ENCODE data around the gene RAD54L.
"Not testable (repeated sequence)": the region's sequence is repeated elsewhere in the genome, so short reads cannot be mapped to it uniquely, and the experiment has no call there.

The RAD54L gene

DNA sequence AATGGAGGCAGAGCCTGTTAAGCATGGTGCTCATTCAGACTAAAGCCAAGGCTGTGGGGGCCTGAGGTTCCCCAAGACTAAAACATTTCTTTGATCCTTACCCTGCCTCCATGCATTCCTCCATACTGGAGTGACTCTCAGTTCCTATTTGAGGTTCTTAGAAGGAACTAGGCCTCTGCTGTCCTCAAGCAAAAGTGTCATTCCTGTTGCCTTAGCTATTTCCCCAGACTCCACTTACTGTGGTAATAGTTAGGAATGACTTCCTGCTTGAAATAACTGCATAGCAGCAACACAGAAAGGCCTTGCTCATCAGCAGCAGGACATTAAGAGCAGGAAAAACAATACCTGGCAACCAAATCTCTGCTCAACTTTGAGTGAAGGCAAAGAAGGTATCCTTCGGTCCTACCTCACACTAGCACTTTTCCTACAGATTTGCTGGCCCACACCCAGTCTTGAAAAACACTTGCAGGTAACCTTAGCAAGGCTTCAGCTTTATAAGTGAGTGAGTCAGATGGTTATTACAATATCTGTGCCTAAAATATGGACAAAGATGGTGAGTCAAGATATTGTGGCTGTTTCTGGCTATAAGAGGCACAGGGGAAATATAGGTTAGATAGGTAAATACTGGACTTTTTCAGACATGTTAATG, 41.0 kb downstream of the RAD54L start:
- no peak for DNase-seq

DNA sequence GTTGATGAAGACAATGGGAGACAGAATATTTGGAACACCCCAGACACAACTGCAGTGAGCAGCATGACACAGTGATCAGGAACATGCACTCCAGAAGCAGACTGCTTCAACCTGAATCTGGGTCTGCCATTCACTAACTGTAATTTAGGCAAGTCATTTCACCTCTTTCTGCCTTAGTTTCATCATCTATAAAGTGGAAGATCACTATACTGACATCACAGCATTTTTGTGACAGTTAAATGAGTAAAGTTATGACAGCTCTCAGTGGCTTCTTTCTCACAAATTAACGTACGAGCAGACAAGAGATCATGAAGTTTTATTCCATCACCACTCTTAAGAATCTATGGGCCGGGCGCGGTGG, 41.6 kb downstream of the RAD54L start:
- DNase-seq, result no peak

DNA sequence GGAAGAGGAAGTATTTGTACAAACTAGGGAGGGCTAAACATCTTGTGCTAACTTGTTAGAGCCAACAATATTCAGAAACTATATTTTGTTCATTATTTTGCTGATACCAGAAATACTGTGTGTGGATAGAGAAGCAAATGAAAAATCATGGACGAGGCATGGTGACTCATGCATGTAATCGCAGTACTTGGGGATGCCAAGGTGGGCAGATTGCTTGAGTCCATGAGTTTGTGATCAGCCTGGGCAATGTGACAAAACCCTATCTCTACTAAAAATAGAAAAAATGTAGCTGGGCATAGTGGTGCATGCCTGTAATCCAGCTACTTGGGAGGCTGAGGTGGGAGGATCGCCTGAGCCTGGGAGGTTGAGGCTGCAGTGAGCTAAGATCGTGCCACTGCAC, 42.4 kb downstream of the RAD54L start:
- DNase-seq, result no peak

DNA sequence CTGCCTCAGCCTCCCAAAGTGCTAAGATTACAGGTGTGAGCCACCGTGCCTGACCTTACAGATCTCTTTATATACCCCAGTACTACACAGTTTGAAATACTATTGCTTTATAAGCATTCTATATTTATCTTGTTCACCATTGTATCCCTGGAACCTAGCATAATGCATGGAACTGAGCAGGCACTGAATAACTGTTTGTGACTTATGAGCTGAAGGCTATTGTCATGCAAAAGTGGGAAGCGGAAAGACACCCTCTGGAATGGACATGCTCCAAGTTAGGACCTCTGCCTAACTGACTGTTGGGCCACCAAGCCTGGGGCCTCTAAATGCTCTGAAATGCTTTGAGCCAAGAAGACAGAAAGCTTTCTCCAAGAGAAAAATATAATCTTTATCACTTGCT, 47.7 kb downstream of the RAD54L start:
- no peak for DNase-seq

DNA sequence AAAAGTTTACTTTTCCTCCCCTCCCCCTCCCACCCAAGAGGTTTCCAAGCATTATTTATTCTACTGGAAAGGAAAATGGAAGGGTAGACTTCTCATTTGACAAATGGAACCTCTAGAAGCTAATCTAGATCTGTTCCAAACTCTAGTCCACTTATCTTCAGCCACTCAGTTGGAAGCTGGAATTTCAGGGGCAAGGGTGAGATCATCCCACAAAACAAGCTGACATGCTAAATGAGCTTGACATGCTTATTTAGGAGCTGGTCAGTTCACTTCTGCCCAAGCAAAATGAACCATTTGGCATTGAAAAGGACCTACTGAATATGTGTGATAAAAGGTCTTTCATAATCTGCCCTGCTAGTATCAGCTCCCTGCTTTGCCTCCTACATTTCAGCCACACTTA, 50.8 kb downstream of the RAD54L start:
- no peak for DNase-seq

DNA sequence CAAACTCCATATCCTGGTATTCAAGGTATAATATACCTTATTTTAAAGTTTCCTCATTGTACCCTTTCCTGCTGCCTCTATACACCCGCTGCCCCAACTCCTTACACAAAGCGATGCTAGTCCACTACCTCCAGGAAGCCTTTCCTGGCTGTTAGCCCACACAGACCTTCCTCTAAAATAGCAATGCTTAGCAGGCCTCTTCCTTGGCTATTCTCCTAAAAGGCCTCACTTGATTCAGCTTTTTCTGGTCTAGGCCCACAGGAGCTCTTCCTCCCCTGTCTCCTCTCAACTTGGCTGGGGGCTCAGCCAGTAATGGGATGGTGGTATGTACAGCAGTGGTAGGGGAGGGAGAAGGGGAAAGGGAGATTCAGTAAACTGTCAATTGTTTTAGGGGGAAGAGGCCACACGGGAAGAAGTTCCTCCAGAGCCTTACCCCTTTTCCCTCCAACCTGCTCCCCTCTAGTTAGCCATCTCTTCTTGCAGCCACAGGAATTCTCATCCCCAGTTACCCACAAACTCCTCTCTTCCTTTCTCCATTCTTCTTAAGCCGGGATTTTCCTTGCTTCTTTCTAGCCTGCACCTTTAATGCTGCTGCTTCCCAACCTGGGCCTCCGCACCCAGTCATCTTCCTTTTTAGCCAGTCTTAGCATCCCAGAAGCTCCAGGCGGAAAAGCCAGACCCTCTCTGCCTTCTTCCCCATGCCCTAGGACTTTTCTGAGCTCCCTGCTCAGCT, 53.3 kb downstream of the RAD54L start:
- no peak for DNase-seq

DNA sequence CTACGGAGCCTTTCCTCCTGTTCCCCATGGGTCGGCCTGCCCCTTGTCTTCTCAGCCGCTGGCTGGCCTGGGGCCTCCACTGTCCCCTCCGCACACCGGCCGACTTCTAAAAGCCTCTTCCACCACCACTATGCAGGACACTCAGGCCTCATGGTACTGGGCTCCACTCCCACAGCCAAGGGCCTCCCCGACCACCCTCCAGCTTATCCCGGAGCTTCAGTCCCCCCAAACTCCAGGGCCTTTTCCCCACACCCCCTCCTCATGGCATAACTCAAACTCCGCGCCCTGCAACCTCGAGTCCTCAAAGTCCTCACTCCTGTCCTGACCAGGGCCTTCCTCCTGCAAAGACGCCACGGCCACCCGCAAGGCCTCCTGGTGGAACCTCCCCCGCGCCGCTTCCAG, 53.8 kb downstream of the RAD54L start:
- no peak for DNase-seq

DNA sequence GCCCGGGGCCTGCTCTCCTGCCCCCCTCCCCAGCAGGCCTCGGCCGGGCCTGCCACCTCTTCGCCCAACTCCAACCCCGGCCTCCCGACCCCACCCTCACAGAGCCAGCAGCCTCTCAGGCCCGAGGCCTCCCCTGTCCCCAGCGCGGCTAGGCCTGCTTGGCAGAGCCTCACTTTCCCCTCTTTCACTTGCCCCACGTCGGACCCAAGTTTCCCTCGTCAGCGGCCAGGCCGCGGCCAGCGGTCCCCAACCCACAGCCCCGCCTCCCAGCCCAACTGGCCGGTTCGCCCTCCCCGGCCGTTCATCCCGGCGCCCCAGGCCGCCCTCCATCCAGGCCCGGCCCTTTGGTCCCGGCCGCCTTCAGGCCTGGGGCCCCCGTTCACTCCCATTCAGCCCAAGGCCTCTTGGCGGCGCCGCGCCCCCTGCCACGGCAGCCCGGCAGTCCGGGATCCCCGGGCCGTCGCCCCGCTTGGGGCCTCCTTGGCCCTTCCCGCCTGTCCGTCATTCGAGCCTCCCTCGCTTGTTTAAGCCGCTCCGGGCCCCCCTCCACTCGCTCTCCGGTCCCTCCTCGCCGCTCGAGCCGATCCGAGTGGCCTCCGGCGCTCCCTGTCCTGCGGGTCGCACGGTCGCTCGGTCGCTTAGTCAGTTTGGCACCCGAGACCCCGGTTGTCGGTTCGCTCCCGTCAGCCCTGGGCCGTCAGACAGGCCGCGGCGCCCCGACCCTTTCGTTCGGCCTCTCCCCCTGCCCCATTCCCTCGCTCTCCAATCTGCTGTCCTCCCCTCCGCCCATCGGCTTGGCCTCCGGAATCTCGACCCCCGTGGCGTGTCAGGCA, 54.5 kb downstream of the RAD54L start:
- no peak for DNase-seq

DNA sequence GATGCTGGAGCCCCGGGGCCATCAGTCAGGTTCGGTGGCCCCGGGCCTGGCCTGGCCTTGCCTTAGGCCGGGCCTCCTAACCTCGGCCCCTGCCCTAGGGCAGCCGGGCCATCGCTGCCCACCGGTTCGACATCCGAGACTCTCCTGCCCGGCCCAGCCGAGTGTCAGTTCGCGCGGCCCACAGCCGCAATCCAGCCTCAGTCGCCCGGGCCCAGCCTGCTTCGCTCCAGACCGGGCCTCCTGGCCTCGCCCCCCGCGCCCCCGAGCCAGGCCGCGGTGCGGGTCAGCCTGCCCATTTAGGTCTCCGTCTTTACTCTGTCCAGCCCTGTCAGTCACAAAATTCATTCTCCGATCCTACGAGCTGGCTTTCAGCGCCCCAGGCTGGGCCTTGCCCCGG, 55.1 kb downstream of the RAD54L start:
- DNase-seq, result no peak

DNA sequence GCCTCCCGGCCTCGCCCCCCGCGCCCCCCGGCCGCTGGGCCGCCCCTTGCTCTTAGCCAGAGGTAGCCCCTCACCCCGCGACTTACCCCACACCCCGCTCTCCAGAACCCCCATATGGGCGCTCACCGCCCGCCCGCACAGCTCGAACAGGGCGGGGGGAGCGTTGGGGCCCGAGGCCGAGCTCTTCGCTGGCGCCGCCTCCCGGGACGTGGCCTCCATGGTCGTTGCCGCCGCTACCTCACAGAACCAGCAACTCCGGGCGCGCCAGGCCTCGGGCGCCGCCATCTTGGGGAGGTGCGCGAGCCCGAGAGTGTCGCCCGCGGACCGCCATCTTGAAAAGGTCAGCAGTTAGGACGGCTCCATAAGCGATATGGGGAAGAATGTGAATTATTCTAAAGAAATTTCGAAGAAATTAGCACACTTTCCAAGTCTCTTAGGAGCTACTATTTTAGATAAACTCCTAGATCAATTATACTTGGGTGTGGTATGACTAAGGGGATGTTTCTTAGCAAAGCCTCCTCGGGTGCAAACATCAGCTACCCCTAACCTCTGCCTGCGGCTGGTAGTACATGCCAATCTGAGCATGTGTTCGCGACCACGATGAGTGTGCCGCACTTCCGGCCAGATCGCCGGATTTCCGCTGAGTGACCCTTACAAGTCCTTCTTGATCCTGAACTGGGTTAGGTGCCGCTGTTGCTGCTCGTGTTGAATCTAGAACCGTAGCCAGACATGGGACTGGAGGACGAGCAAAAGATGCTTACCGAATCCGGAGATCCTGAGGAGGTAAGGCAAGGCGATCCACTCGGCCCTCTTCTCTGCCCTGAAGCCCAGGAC, 55.7 kb downstream of the RAD54L start, which contains the start of the genes LRRC41 and UQCRH:
LRRC41 (minus strand) TSS at position 579 of the 834 bp plus-strand sequence; CDS start at position 285, 294 bp downstream.
UQCRH (plus strand) TSS at position 661 of the 834 bp plus-strand sequence; CDS start at position 730, 69 bp downstream.
- peak; percentile 99 for DNase-seq

DNA sequence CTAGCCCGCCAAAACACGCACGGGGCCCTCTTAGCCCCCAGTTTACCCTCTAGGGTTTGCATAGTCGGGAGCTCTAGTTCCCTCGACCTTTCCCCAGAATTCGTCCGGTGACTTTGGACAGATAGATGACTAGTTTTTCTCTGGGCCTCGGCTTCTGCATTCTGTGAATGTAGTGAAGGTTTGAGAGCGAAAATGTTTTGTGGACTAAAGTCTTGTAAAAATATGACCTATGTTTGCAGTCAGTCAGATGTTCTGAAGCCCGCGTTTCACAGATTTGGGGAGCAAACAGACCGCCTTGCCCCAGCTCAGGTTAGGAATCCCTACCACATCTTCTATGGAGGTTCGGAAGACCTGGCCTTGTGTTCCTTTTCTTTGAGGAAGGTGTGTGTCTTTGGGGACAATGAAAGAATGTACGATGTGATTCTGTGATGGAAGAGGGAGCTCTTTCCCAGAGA, 56.3 kb downstream of the RAD54L start:
- DNase-seq, result no peak

DNA sequence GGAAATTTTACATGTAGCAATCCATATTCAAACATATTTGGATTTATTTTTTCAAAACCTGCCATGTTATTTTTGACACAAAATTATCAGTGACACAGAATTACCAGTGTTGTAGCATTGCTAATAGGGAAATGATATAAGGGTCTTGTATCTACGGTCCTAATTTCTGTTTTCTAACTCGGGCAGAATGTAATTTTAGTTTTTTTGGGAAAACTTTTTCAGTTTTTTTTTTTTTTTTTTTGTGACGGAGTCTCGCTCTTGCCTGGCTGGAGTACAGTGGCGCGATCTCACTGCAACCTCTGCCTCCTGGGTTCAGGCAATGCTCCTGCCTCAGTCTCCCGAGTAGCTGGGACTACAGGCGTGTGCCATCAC, 58.6 kb downstream of the RAD54L start:
- no peak for DNase-seq

DNA sequence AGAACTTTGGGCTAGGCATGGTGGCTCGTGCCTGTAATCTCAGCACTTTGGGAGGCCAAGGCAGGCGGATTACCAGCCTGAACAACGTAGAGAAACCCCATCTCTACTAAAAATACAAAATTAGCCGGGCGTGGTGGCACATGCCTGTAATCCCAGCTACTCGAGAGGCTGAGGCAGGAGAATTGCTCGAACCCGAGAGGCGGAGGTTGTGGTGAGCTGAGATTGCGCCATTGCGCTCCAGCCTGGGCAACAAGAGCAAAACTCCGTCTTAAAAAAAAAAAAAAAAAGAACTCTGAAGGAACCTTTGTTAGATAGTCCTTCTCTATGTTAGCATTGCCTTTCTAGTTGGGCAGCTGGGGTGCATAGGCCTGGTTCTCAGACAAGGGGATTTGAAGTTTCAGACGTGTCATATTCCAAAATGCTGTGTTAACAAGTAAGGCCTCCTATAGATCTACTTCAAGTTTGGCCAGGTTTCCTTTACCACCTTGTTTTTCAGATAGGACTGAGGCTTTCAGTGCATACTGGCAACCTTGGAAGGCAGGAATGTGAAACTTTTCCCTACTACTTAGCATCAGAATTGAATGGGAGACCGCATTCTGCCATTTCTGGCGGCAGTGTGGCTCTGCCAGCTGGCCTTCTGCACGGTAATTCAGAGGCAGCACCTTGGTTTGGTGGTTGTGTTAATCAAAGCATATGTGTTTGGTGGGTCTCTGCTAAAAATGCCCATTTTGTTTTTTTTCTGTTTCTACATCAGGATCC, 62.0 kb downstream of the RAD54L start:
- no peak for DNase-seq

DNA sequence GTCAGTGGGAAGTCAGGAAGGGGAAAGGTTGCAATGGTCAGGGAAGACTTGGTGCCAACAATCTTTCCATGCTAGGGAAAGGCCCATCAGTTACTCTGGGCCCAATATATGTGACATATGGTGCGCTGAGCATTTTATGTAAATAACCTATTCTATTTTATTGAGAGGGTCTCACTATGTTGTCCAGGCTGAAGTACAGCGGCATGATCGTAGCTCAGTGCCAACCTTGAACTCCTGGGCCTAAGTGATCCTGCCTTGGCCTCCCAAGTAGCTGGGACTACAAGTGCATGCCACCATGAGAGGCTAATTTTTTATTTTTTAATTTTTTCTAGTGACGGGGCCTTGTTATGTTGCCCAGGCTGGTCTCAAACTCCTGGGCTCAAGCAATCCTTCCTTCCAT, 62.8 kb downstream of the RAD54L start:
- no peak for DNase-seq

DNA sequence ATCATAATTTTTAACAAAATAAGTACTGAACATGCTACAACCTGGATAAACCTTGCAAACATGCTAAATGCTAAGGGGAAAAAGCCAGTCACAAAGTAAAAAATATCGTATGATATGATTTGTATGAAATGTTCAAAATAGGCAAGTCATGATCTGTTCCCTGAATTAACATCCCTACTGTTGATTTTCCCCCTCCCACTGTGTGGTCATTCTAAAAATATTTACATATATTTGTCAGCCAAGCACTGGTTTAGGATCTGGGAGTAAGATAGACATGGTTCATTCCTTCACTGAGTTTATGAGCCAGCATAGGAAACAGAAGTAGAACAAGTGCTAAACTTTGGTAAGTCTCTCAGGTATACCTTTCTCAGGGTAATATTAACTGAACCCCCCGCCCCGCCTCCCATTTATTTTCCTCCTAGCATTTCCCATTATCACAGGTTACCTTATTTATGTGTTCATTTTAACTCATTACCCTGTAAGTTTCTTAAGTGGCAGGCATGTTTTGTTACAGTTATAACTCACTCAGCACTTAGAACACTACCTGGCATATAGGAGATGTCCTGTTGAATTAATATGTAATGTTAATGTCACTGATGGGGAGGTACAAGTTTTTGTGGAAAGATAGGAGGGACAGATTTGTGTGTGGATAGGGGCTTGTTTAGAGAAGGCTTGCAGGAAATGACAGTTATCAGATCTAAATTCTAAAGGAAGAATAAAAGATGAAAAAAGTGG, 68.3 kb downstream of the RAD54L start:
- no peak for DNase-seq

DNA sequence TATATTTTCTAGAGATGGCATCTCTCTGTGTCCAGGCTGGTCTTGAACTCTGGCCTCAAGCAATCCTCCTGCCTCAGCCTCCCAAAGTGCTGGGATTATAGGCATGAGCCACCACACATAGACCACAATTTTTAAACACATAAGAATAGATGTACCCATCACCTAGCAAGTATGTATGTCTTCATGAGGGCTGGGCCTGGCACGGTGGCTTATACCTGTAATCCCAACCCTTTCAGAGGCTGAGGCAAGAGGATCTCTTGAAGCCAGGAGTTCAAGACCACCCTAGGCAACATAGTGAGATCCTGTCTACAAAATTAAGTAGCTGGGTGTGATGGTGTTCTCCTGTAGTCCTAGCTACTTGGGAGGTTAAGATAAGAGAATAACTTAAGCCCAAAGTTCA, 69.8 kb downstream of the RAD54L start:
- DNase-seq, result no peak

DNA sequence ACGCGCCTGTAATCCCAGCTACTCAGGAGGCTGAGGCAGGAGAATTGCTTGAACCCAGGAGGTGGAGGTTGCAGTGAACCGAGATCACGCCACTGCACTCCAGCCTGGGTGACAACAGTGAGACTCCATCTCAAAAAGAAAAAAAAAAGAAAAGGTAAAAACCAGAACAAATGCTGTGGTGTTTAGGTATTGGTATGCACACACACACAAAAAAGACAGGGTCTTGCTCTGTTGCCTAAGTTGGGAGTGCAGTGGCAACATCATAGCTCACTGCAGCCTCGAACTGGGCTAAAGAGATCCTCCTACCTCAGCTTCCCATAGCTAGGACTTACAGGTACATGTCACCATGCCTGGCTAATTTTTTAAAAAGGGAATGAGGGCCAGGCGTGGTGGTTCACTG, 71.7 kb downstream of the RAD54L start:
- DNase-seq, result not testable (repeated sequence)

DNA sequence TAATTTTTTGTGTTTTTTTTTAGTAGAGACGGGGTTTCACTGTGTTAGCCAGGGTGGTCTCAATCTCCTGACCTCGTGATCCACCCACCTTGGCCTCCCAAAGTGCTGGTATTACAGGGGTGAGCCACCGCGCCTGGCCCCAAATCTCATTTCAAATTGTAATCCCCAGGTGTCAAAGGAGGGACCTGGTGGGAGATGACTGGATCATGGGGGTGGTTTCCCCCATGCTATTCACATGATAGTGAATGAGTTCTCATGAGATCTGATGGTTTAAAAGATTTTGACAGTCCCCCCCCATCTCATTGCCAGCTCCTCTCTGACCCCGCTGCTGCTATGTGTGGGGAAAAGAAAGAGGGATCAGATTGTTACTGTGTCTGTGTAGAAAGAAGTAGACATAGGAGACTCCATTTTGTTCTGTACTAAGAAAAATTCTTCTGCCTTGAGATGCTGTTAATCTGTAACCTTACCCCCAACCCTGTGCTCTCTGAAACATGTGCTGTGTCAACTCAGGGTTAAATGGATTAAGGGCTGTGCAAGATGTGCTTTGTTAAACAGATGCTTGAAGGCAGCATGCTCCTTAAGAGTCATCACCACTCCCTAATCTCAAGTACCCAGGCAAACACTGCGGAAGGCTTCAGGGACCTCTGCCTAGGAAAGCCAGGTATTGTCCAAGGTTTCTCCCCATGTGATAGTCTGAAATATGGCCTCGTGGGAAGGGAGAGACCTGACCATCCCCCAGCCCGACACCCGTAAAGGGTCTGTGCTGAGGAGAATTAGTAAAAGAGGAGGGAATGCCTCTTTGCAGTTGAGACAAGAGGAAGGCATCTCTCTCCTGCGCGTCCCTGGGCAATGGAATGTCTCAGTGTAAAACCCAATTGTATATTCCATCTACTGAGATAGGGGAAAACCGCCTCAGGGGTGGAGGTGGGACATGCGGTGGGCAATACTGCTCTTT, 72.7 kb downstream of the RAD54L start:
- not testable (repeated sequence) for DNase-seq

DNA sequence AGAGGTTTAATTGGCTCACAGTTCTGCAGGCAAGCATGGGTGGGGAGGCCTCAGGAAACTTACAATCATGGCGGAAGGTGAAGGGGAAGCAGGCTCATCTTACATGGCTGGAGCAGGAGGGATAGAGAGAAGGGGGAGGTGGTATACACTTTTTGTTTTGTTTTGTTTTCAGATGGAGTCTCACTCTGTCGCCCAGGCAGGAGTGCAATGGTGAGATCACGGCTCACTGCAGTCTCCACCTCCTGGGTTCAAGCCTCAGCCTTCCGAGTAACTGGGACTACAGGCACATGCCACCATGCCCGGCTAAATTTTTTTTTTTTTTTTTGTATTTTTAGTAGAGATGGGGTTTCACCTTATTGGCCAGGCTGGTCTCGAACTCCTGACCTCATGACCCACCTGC, 74.6 kb downstream of the RAD54L start:
- DNase-seq, result not testable (repeated sequence)

All from NCI-H2227 treated with DMSO at 0.1 percent for 48 hours (cell line).